Activated gamma-delta T cell (primary cell): ENCODE measurements around the gene HIRIP3.
"Not testable (repeated sequence)": the region's sequence is repeated elsewhere in the genome, so short reads cannot be mapped to it uniquely, and the experiment has no call there.

Source experiments
- DNase-seq: peaks from one replicate; lab custom pipeline; 2025; lab: John Stamatoyannopoulos, UW

HIRIP3 gene

GRCh38 chr16:29959821-29960220, 35.6 kb downstream of the HIRIP3 start:
- DNase-seq: not testable (repeated sequence)

DNA sequence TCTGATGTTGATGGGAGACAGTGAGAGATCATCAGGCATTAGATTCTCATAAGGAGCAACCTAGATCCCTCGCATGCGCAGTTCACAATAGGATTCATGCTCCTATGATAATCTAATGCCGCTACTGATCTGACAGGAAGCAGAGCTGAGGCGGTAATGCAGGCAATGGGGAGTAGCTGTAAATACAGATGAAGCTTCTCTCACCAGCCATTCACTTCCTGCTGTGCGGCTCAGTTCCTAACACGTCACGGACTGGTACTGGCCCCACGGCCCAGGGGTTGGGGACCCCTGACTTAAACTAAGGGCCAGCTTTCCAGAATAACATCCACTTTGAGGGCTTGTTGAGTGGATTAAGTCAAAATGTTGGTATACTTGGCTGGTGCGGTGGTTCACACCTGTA, 36.1 kb downstream of the HIRIP3 start:
- DNase-seq: no peak

DNA sequence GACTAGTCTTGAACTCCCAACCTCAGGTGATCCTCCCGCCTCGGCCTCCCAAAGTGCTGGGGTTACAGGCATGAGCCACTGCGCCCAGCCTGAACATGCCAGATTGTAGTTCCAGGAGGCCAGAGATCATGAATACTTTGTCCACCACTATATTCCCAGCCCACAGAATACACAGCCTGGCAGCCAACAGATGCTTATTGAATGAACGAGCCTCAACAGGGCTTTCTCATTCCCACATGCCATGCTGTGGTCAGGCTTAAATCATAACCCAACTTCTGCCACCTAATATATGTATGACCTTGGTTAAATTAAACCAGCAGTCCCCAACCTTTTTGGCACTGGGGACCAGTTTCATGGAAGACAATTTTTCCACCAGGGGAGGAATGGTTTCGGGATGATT, 36.7 kb downstream of the HIRIP3 start:
- no peak for DNase-seq

DNA sequence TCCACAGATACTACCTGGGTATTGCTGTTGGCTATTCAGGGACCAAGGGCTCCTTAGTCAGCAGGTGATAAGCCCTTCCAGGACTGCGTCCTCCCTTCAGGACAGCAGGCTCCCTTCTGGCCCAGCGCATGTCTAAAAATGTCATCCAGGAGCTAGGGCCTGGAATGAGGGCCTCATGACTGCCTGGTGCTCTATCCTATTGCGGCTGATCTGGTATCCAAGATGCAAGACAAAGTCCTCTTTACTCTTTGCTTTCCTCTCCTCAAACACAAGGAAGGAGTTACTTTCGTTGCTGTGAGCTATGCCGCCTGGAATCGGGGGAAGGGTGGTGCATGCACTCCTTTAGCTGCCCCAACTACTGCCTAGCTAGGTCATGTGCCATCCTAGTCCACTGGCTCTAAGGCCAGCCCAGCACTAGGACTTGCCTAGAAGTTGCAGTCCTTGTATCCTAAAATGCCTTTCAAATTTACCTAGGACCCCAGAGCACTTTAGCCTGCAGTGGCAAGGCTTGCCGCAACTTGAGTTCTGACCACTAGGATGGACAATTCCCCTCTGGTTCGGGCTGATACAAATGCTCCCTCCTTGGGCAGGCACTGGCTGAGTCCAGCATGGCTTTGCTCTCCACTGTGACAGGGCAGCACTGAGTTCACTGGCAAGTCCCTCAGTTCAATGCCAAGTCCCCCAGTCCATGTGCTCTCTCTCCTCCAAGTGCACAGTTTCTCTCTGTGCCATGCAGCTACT, 43.6 kb downstream of the HIRIP3 start:
- no peak for DNase-seq

GRCh38 chr16:29950806-29951461, 44.5 kb downstream of the HIRIP3 start:
- DNase-seq: no peak

GRCh38 chr16:29947897-29948296, 47.5 kb downstream of the HIRIP3 start:
- no peak for DNase-seq

DNA sequence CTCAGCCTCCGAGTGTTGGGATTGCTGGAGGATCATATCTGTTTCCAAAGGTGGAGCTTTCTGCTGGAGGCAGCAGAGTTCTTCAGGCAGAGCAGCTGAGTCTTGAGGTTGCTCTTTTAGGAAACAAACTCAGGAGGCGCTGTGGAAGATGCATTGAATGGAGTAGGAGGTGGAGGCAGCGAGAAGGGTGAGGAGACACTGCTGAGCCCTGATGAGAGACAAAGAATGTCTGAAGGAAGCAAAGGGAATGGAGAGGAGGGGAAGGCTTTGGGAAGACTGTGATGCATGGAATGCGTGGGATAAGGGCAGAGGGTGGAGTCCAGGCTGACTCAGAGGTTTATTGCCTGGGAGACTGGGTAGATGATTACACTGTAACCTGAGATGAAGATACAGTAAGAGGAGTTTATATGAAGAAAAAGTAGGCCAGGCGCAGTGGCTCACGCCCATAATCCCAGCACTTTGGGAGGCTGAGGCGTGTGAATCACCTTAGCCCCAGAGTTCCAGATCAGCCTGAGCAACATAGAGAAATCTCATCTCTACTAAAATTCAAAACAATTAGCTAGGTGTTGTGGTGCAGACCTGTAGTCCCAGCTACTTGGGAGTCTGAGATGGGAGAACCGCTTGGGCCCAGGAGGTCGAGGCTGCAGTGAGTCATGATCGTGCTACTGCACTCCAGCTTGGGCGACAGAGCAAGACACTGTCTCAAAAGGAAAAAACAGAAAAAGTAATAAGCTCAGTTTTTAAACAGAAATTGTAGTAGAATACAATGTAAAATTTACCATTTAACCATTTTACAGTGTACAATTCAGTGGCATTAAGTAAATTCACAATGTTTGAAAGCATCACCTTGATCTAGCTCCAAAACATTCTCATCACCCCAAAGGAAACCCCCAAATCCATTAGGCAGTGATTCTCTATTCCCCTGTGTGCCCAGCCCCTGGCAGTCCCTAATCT, 51.3 kb downstream of the HIRIP3 start:
- no peak for DNase-seq
